ENCODE data around the gene DNAH2. TPM values are rescaled to one million over a fixed set of nuclear protein-coding genes. Genes with fewer than 3 reads are reported as not detected.

The DNAH2 gene
- total RNA-seq, 1 experiment from 2014 or later: 0.15 TPM

- no CpG with 5 or more reads among the region's 7 CpGs for WGBS (ENCODE audit: extremely low coverage, insufficient read length, low lambda C conversion rate)
These were observed 17.0 kb upstream of the DNAH2 start for GRCh38 chr17:7700510-7700909.

More at GRCh38 chr17:7700510-7700909, 17.0 kb upstream of the DNAH2 start:
- no peak overlapping the region for H3K27ac Mint-ChIP-seq
- Histone ChIP-seq H3K27ac (ENCODE audit: insufficient read length, low read depth, low read length) (no peak overlapping the region), H3K23ac (ENCODE audit: insufficient read length, low read depth, low read length) (no peak overlapping the region), H3K9me3 (ENCODE audit: control insufficient read depth, low read depth, low read length) (no peaks in the 10 kb centered on the region), H4K20me1 (ENCODE audit: control insufficient read depth, insufficient read depth, insufficient read length) (no peaks in the 10 kb centered on the region), H3K56ac (ENCODE audit: insufficient read length, low read depth, low read length) (no peak overlapping the region), H2BK15ac (ENCODE audit: low read depth, low read length) (no peak overlapping the region), H3K79me1 (ENCODE audit: insufficient read depth, low read depth, low read length, poor library complexity, severe bottlenecking) (no peaks in the 10 kb centered on the region), H2BK12ac (ENCODE audit: insufficient read length, low read depth, low read length) (no peak overlapping the region), H2AFZ (ENCODE audit: low read length) (no peak overlapping the region), H3K79me2 (ENCODE audit: insufficient read depth, low read length) (no peaks in the 10 kb centered on the region), H3K4me1 (ENCODE audit: insufficient read depth, low read length) (no peaks in the 10 kb centered on the region; the same call in 1 of the 2 replicates), H2BK120ac (ENCODE audit: low read depth, low read length, poor library complexity, severe bottlenecking) (no peak overlapping the region), H4K91ac (ENCODE audit: insufficient read length, low read depth, low read length) (no peak overlapping the region), H2AK5ac (ENCODE audit: insufficient read length, low read length) (no peak overlapping the region), H4K5ac (ENCODE audit: insufficient read length, low read depth, low read length) (no peak overlapping the region), H3K9ac (ENCODE audit: extremely low read depth, insufficient read length, low read length) (no peak overlapping the region), H3K18ac (ENCODE audit: insufficient read length, low read depth, low read length) (no peak overlapping the region), H3T11ph (ENCODE audit: low read length) (no peak overlapping the region), H3K4me2 (ENCODE audit: insufficient read depth, insufficient read length, low read length) (no peak overlapping the region), H2BK20ac (ENCODE audit: low read depth, low read length, poor library complexity, severe bottlenecking) (no peak overlapping the region), H2BK5ac (ENCODE audit: insufficient read length, low read length) (no peak overlapping the region), H3K4ac (ENCODE audit: low read depth, low read length) (no peak overlapping the region), H3K27me3 (ENCODE audit: insufficient read depth, low read length) (no peaks in the 10 kb centered on the region), H3K23me2 (ENCODE audit: insufficient read length, low read depth, low read length, poor library complexity, severe bottlenecking) (peaks cover 11% of the 10 kb centered on the region), H3K14ac (ENCODE audit: insufficient read depth, low read length) (no peak overlapping the region), H4K8ac (replicated peaks; ENCODE audit: insufficient read length, low read depth, low read length) (no peak overlapping the region)
- no peak overlapping the region for H3K4me3 Mint-ChIP-seq
- H3K9me3 Mint-ChIP-seq: no peaks in the 10 kb centered on the region; a peak in 1 of 5 replicates
- DNase-seq: no peak
- peaks cover 17 to 20% of the 10 kb centered on the region in 2 experiments for H3K4me1 Mint-ChIP-seq
- peaks cover 11 to 29% (median 26%) of the 10 kb centered on the region in 3 experiments; a peak in 6 of 7 replicates for H3K36me3 Mint-ChIP-seq (ENCODE audit: insufficient read depth in 1 of 3, low read depth in 3 of 3)
- H3K27me3 Mint-ChIP-seq (ENCODE audit: low read depth): peaks cover 8% of the 10 kb centered on the region
- no peak for TF ChIP-seq CTCF (conservative IDR thresholded peaks at IDR 0.05)
